ENCODE data around the gene HOXA11.

GRCh38 chr7:27184337-27185012, 557 bp downstream of the HOXA11 start:
- TF ChIP-seq PBX3 (IDR thresholded peaks at IDR 0.05) (no peak), MAX (IDR thresholded peaks at IDR 0.05; ENCODE audit: low read depth) (no peak), EP300 (IDR thresholded peaks at IDR 0.05; ENCODE audit: borderline replicate concordance in 1 of 2, low read depth in 1 of 2, low read length in 1 of 2) (no peak), NFIC (IDR thresholded peaks at IDR 0.05; ENCODE audit: borderline replicate concordance) (no peak), CTCF (IDR thresholded peaks at IDR 0.05) (no peak), USF1 (IDR thresholded peaks at IDR 0.05; ENCODE audit: borderline replicate concordance, low read depth) (no peak), TAF1 (IDR thresholded peaks at IDR 0.05; ENCODE audit: borderline replicate concordance, low read depth, low read length) (no peak), RCOR1 (IDR thresholded peaks at IDR 0.05; ENCODE audit: low read length) (no peak)
